Peyer's patch (tissue), 4 donors: ENCODE results near the gene AMBP.

Experiments used
- POLR2A ChIP-seq, 2 donors: fragments of 450-650 bp; IDR thresholded peaks; one replicate each; pipeline ENCODE4 v1.5.1; 2017; ENCODE audit warnings: antibody characterized with exemption in 2 of 2, mild to moderate bottlenecking in 2 of 2, moderate library complexity in 2 of 2
- TF ChIP-seq, protein P1 (sequence below), 6 experiments: fragments of 450-650 bp in 4 of 6; fragments of 200-600 bp in 2 of 6; sonication (generic) in 1 of 6; IDR thresholded peaks; one replicate each; pipeline ENCODE4 v1.5.1; 2017 to 2019; ENCODE audit warnings: antibody characterized with exemption in 6 of 6, mild to moderate bottlenecking in 3 of 6, moderate library complexity in 1 of 6

GRCh38 chr9:114053246-114054005 lies 24.7 kb downstream of the AMBP start:
- TF ChIP-seq, protein P1, sequence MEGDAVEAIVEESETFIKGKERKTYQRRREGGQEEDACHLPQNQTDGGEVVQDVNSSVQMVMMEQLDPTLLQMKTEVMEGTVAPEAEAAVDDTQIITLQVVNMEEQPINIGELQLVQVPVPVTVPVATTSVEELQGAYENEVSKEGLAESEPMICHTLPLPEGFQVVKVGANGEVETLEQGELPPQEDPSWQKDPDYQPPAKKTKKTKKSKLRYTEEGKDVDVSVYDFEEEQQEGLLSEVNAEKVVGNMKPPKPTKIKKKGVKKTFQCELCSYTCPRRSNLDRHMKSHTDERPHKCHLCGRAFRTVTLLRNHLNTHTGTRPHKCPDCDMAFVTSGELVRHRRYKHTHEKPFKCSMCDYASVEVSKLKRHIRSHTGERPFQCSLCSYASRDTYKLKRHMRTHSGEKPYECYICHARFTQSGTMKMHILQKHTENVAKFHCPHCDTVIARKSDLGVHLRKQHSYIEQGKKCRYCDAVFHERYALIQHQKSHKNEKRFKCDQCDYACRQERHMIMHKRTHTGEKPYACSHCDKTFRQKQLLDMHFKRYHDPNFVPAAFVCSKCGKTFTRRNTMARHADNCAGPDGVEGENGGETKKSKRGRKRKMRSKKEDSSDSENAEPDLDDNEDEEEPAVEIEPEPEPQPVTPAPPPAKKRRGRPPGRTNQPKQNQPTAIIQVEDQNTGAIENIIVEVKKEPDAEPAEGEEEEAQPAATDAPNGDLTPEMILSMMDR (IDR thresholded peaks at IDR 0.05): no peak
- TF ChIP-seq POLR2A (IDR thresholded peaks at IDR 0.05): no peak
